ENCODE results near the gene CAMSAP3. TPM values are rescaled to one million over a fixed set of nuclear protein-coding genes. Genes with fewer than 3 reads are reported as not detected.

The CAMSAP3 gene
- total RNA-seq, 1 donor from 2014 or later: 4.1 TPM

- no peaks in the 10 kb centered on the region for H4K20me1 ChIP-seq (ENCODE audit: insufficient read depth, low read length)
- no peaks in the 10 kb centered on the region for H3K4me1 ChIP-seq (ENCODE audit: insufficient read depth, low read length)
- H3K4me3 Mint-ChIP-seq (ENCODE audit: unreplicated experiment): no peak overlapping the region
- H3K36me3 ChIP-seq (ENCODE audit: insufficient read depth, low read length): no peaks in the 10 kb centered on the region
- no peak for TF ChIP-seq EZH2 (IDR thresholded peaks at IDR 0.05; ENCODE audit: insufficient read depth, low read length)
- TF ChIP-seq, protein P1, sequence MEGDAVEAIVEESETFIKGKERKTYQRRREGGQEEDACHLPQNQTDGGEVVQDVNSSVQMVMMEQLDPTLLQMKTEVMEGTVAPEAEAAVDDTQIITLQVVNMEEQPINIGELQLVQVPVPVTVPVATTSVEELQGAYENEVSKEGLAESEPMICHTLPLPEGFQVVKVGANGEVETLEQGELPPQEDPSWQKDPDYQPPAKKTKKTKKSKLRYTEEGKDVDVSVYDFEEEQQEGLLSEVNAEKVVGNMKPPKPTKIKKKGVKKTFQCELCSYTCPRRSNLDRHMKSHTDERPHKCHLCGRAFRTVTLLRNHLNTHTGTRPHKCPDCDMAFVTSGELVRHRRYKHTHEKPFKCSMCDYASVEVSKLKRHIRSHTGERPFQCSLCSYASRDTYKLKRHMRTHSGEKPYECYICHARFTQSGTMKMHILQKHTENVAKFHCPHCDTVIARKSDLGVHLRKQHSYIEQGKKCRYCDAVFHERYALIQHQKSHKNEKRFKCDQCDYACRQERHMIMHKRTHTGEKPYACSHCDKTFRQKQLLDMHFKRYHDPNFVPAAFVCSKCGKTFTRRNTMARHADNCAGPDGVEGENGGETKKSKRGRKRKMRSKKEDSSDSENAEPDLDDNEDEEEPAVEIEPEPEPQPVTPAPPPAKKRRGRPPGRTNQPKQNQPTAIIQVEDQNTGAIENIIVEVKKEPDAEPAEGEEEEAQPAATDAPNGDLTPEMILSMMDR (IDR thresholded peaks at IDR 0.05; ENCODE audit: insufficient read depth, low read depth, low read length): no peak
- no peak overlapping the region for H3K9ac ChIP-seq (ENCODE audit: low read length)
- H2AFZ ChIP-seq (ENCODE audit: low read depth, low read length): no peak overlapping the region
- DNase-seq (ENCODE audit: low read depth) (no peak), FAIRE-seq (no peak)
- H3K27me3 Mint-ChIP-seq (ENCODE audit: low read depth, unreplicated experiment): no peaks in the 10 kb centered on the region
- H3K9me3 Mint-ChIP-seq (ENCODE audit: unreplicated experiment): no peaks in the 10 kb centered on the region
- peaks cover 3% of the 10 kb centered on the region for H3K36me3 Mint-ChIP-seq (ENCODE audit: low read depth, unreplicated experiment)
- H3K27ac Mint-ChIP-seq (ENCODE audit: unreplicated experiment): no peak overlapping the region
- H3K4me2 ChIP-seq (ENCODE audit: low read length): no peak overlapping the region
- H3K27ac ChIP-seq (ENCODE audit: low read depth, low read length): no peak overlapping the region
- no peaks in the 10 kb centered on the region for H3K9me3 ChIP-seq (ENCODE audit: insufficient read depth, low read depth, low read length)
- H3K4me3 ChIP-seq (ENCODE audit: insufficient read depth, low read depth, low read length): no peak overlapping the region
- no peaks in the 10 kb centered on the region for H3K79me2 ChIP-seq (ENCODE audit: insufficient read depth, low read length)
- no peaks in the 10 kb centered on the region for H3K27me3 ChIP-seq (ENCODE audit: insufficient read depth, low read length)
- no peaks in the 10 kb centered on the region for H3K4me1 Mint-ChIP-seq (ENCODE audit: low read depth, unreplicated experiment)
Observed at GRCh38 chr19:7611541-7612279, 16.0 kb downstream of the CAMSAP3 start.

DNA sequence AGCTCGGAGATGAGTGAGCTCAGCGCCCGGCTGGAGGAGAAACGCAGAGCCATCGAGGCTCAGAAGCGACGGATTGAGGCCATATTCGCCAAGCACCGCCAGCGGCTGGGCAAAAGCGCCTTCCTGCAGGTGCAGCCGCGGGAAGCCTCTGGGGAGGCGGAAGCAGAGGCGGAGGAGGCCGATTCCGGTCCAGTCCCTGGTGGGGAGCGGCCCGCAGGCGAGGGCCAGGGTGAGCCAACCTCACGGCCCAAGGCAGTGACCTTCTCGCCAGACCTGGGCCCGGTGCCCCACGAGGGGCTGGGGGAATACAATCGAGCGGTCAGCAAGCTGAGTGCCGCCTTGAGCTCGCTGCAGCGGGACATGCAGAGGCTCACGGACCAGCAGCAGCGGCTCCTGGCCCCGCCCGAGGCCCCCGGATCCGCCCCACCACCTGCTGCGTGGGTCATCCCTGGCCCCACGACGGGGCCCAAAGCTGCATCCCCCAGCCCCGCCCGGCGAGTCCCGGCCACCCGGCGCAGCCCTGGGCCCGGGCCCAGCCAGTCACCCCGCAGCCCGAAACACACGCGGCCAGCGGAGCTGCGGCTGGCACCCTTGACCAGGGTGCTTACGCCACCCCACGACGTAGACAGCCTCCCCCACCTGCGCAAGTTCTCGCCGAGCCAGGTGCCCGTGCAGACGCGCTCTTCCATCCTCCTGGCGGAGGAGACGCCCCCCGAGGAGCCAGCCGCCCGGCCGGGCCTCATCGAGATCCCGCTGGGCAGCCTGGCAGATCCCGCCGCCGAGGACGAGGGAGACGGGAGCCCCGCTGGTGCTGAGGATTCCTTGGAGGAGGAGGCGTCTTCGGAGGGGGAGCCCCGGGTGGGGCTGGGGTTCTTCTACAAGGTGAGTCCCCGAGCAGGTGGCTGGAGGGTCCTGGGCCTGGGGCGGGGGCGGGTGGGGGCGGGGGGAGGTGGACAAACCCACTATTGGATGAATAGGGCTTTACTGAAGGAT, 16.9 kb downstream of the CAMSAP3 start:
- no peaks in the 10 kb centered on the region for H3K4me1 ChIP-seq (ENCODE audit: insufficient read depth, low read length)
- no peak overlapping the region for H3K9ac ChIP-seq (ENCODE audit: low read length)
- H3K36me3 Mint-ChIP-seq (ENCODE audit: low read depth, unreplicated experiment): peaks cover 3% of the 10 kb centered on the region
- H3K27me3 ChIP-seq (ENCODE audit: insufficient read depth, low read length): no peaks in the 10 kb centered on the region
- H3K79me2 ChIP-seq (ENCODE audit: insufficient read depth, low read length): no peaks in the 10 kb centered on the region
- TF ChIP-seq, protein P1 (IDR thresholded peaks at IDR 0.05; ENCODE audit: insufficient read depth, low read depth, low read length): no peak
- TF ChIP-seq EZH2 (IDR thresholded peaks at IDR 0.05; ENCODE audit: insufficient read depth, low read length): no peak
- no peaks in the 10 kb centered on the region for H3K27me3 Mint-ChIP-seq (ENCODE audit: low read depth, unreplicated experiment)
- no peak overlapping the region for H3K4me3 ChIP-seq (ENCODE audit: insufficient read depth, low read depth, low read length)
- no peaks in the 10 kb centered on the region for H3K36me3 ChIP-seq (ENCODE audit: insufficient read depth, low read length)
- H4K20me1 ChIP-seq (ENCODE audit: insufficient read depth, low read length): no peaks in the 10 kb centered on the region
- no peak overlapping the region for H3K27ac Mint-ChIP-seq (ENCODE audit: unreplicated experiment)
- no peak overlapping the region for H2AFZ ChIP-seq (ENCODE audit: low read depth, low read length)
- DNase-seq (ENCODE audit: low read depth): no peak
- no peaks in the 10 kb centered on the region for H3K9me3 ChIP-seq (ENCODE audit: insufficient read depth, low read depth, low read length)
- H3K27ac ChIP-seq (ENCODE audit: low read depth, low read length): no peak overlapping the region
- H3K4me1 Mint-ChIP-seq (ENCODE audit: low read depth, unreplicated experiment): no peaks in the 10 kb centered on the region
- H3K9me3 Mint-ChIP-seq (ENCODE audit: unreplicated experiment): no peaks in the 10 kb centered on the region
- no peak overlapping the region for H3K4me3 Mint-ChIP-seq (ENCODE audit: unreplicated experiment)
- FAIRE-seq: no peak
- H3K4me2 ChIP-seq (ENCODE audit: low read length): no peak overlapping the region

Data from astrocyte (in vitro differentiated cells and primary cell).